Erythroblast (primary cell): Measurements from ENCODE around the gene RNF123.

Source experiments
- GATA1 ChIP-seq: IDR thresholded peaks from 2 replicates; pipeline ENCODE4 v1.6.1; 2011; ENCODE audit warnings: low read depth, mild to moderate bottlenecking, control low read depth, low read length, moderate library complexity
- POLR2A ChIP-seq: IDR thresholded peaks from 2 replicates; pipeline ENCODE4 v1.6.1; 2011; ENCODE audit warnings: mild to moderate bottlenecking, low read length

DNA sequence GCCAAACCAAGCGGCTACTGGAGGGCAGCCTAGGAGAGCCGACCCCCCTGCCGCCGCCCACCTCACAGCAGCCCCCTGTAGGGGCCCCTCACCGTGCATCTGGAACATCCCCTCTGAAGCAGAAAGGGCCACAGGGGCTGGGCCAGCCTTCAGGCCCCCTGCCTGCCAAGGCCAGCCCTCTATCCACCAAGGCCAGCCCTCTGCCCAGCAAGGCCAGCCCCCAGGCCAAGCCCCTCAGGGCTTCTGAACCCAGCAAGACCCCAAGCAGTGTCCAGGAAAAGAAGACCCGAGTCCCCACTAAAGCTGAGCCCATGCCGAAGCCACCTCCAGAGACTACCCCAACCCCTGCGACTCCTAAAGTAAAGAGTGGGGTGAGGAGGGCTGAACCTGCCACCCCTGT lies 38.7 kb upstream of the RNF123 start:
- TF ChIP-seq POLR2A (no peak), GATA1 (no peak)
